Measurements from ENCODE around the gene PIK3CD. TPM values are rescaled to one million over a fixed set of nuclear protein-coding genes. Genes with fewer than 3 reads are reported as not detected.

PIK3CD gene
- total RNA-seq, 1 experiment from 2014 or later = 4.5 TPM

GRCh38 chr1:9731051-9731537 lies 79.6 kb downstream of the PIK3CD start:
- Histone ChIP-seq H3K4me3 (ENCODE audit: low read length) (no peak overlapping the region), H3K4me2 (ENCODE audit: low read length) (no peak overlapping the region), H2AFZ (ENCODE audit: low read length) (no peak overlapping the region), H3K9me2 (replicated peaks; ENCODE audit: low read length) (no peaks in the 10 kb centered on the region), H3K4me1 (ENCODE audit: insufficient read depth, low read length) (no peaks in the 10 kb centered on the region), H3K27me3 (ENCODE audit: low read length) (no peaks in the 10 kb centered on the region), H3F3A (ENCODE audit: low read length, unreplicated experiment) (no peaks in the 10 kb centered on the region), H3K36me3 (ENCODE audit: low read depth, low read length) (peaks cover 48% of the 10 kb centered on the region), H3K9ac (ENCODE audit: low read length) (no peak overlapping the region), H3K27ac (ENCODE audit: low read length) (no peak overlapping the region), H3K9me3 (ENCODE audit: low read length) (no peaks in the 10 kb centered on the region), H4K20me1 (ENCODE audit: low read length) (no peaks in the 10 kb centered on the region), H3K79me2 (ENCODE audit: low read length) (no peaks in the 10 kb centered on the region)
- TF ChIP-seq EZH2phosphoT487 (IDR thresholded peaks at IDR 0.05; ENCODE audit: borderline replicate concordance, low read length) (no peak), CTCF (conservative IDR thresholded peaks at IDR 0.05; ENCODE audit: low read depth, low read length) (no peak), EZH2 (IDR thresholded peaks at IDR 0.05; ENCODE audit: low read length, unreplicated experiment) (no peak)
- CTCF ChIA-PET = no interaction called here
- DNase-seq (no peak), ATAC-seq (no peak)
- POLR2A ChIA-PET (ENCODE audit: unreplicated experiment) = no interaction called here
- BruUV-seq (replicated peaks) = no TSS peak
- intact Hi-C loops (cut with micrococcal nuclease) = no loop called here

- peaks cover 53% of the 10 kb centered on the region for H3K36me3 ChIP-seq (ENCODE audit: low read depth, low read length)
- no peak overlapping the region for H3K4me3 ChIP-seq (ENCODE audit: low read length)
- POLR2A ChIA-PET (ENCODE audit: unreplicated experiment) = interaction anchor here (0.7 kb wide), 1 partner anchor 116 kb away, joined by 3 read pairs; no protein-coding TSS in a partner anchor
- no peaks in the 10 kb centered on the region for H3K27me3 ChIP-seq (ENCODE audit: low read length)
- H4K20me1 ChIP-seq (ENCODE audit: low read length) = no peaks in the 10 kb centered on the region
- no peak overlapping the region for H3K9ac ChIP-seq (ENCODE audit: low read length)
- no peak for TF ChIP-seq EZH2 (IDR thresholded peaks at IDR 0.05; ENCODE audit: low read length, unreplicated experiment)
- TF ChIP-seq EZH2phosphoT487 (IDR thresholded peaks at IDR 0.05; ENCODE audit: borderline replicate concordance, low read length) = no peak
- no peak for TF ChIP-seq CTCF (conservative IDR thresholded peaks at IDR 0.05; ENCODE audit: low read depth, low read length)
- BruUV-seq (replicated peaks) = no TSS peak
- no peak overlapping the region for H3K27ac ChIP-seq (ENCODE audit: low read length)
- H2AFZ ChIP-seq (ENCODE audit: low read length) = no peak overlapping the region
- DNase-seq (no peak), ATAC-seq (no peak)
- H3K4me1 ChIP-seq (ENCODE audit: insufficient read depth, low read length) = no peaks in the 10 kb centered on the region
- H3F3A ChIP-seq (ENCODE audit: low read length, unreplicated experiment) = no peaks in the 10 kb centered on the region
- intact Hi-C loops (cut with micrococcal nuclease) = no loop called here
- H3K4me2 ChIP-seq (ENCODE audit: low read length) = no peak overlapping the region
- H3K79me2 ChIP-seq (ENCODE audit: low read length) = no peaks in the 10 kb centered on the region
- CTCF ChIA-PET = no interaction called here
- no peaks in the 10 kb centered on the region for H3K9me2 ChIP-seq (replicated peaks; ENCODE audit: low read length)
- no peaks in the 10 kb centered on the region for H3K9me3 ChIP-seq (ENCODE audit: low read length)
Observed at GRCh38 chr1:9731561-9731960, 80.0 kb downstream of the PIK3CD start.

- no peak overlapping the region for H3K4me3 ChIP-seq (ENCODE audit: low read length)
- no peaks in the 10 kb centered on the region for H3K79me2 ChIP-seq (ENCODE audit: low read length)
- peaks cover 53% of the 10 kb centered on the region for H3K36me3 ChIP-seq (ENCODE audit: low read depth, low read length)
- no peaks in the 10 kb centered on the region for H4K20me1 ChIP-seq (ENCODE audit: low read length)
- ATAC-seq = no peak
- H2AFZ ChIP-seq (ENCODE audit: low read length) = no peak overlapping the region
- H3K27ac ChIP-seq (ENCODE audit: low read length) = no peak overlapping the region
- ChIA-PET POLR2A (ENCODE audit: unreplicated experiment) (interaction anchor here (0.7 kb wide), 1 partner anchor 117 kb away, joined by 3 read pairs; no protein-coding TSS in a partner anchor), CTCF (interaction anchor here (0.6 kb wide), 1 partner anchor 1918 kb away, joined by 5 read pairs; no protein-coding TSS in a partner anchor)
- no peak overlapping the region for H3K9ac ChIP-seq (ENCODE audit: low read length)
- no TSS peak for BruUV-seq (replicated peaks)
- intact Hi-C loops (cut with micrococcal nuclease) = no loop called here
- no peaks in the 10 kb centered on the region for H3K27me3 ChIP-seq (ENCODE audit: low read length)
- H3K9me3 ChIP-seq (ENCODE audit: low read length) = no peaks in the 10 kb centered on the region
- no peaks in the 10 kb centered on the region for H3F3A ChIP-seq (ENCODE audit: low read length, unreplicated experiment)
- TF ChIP-seq CTCF (conservative IDR thresholded peaks at IDR 0.05; ENCODE audit: low read depth, low read length) (no peak), EZH2phosphoT487 (IDR thresholded peaks at IDR 0.05; ENCODE audit: borderline replicate concordance, low read length) (no peak), EZH2 (IDR thresholded peaks at IDR 0.05; ENCODE audit: low read length, unreplicated experiment) (no peak)
- no peak overlapping the region for H3K4me2 ChIP-seq (ENCODE audit: low read length)
- no peaks in the 10 kb centered on the region for H3K9me2 ChIP-seq (replicated peaks; ENCODE audit: low read length)
- no peak for DNase-seq
- no peaks in the 10 kb centered on the region for H3K4me1 ChIP-seq (ENCODE audit: insufficient read depth, low read length)
Observed at GRCh38 chr1:9732123-9732971, 80.8 kb downstream of the PIK3CD start.
